ENCODE data around the gene TFEB.

TFEB gene

DNA sequence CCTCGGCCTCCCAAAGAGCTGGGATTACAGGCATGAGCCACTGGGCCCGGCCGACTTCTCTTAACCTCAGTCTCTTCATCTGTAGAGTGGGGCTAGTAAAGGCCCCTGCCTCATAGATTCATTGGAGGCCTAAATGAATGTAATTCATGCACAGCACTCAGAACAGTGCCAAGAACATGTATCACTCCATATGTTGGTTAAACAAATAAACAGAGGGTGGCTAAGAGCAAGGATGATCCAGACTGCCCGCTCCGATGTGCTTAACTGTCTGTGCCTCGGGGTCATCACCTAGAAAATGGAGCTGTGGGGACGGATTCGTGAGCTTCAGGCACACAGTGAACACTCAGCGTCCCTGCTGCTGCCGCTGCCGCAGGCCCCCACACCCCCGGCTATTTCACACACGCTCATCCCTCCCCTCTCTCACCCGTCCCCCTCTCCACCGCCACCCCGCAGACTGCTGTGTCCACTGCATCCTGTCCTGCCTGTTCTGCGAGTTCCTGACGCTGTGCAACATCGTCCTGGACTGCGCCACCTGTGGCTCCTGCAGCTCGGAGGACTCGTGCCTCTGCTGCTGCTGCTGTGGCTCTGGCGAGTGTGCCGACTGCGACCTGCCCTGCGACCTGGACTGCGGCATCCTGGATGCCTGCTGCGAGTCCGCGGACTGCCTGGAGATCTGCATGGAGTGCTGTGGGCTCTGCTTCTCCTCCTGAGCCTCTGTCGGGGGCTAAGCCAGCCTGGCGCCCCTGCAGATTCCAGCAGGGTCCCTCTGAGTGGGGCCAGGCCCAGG lies 82.3 kb downstream of the TFEB start:
- TF ChIP-seq, protein P1, sequence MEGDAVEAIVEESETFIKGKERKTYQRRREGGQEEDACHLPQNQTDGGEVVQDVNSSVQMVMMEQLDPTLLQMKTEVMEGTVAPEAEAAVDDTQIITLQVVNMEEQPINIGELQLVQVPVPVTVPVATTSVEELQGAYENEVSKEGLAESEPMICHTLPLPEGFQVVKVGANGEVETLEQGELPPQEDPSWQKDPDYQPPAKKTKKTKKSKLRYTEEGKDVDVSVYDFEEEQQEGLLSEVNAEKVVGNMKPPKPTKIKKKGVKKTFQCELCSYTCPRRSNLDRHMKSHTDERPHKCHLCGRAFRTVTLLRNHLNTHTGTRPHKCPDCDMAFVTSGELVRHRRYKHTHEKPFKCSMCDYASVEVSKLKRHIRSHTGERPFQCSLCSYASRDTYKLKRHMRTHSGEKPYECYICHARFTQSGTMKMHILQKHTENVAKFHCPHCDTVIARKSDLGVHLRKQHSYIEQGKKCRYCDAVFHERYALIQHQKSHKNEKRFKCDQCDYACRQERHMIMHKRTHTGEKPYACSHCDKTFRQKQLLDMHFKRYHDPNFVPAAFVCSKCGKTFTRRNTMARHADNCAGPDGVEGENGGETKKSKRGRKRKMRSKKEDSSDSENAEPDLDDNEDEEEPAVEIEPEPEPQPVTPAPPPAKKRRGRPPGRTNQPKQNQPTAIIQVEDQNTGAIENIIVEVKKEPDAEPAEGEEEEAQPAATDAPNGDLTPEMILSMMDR (IDR thresholded peaks at IDR 0.05) = peak; percentile 48; the same call in 1 of the 2 replicates

DNA sequence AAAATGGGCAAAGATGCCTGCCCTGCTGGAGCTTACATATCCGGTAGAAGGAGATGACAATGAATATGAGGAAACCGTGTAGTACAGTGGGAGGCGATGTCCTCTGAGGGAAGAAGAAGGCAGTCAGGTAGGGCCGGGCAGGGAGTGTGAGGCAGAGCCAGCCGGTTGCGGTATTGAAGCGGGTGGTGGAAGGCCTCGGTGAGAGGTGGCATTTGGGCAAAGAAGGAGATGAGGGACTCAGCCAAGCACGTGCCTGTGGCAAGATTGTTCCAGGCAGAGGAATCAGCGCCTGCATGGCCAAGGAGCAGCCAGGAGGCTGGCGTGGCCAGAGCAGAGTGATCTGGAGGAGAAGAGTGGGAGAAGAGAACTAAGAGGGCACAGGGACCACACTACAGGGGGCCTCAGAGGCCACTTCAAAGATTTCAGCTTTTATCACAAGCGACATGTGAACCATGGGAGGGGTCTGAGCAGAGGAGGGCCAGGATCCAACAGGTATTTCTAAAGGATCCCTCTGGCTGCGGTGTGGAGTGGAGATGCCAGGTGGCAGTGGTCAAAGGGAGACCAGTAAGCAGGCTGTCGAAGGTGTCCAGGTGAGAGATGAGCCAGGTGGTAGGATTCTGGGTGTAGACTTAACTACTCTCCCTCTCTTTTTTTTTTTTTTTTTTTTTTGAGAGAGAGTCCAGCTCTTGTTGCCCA lies 83.3 kb downstream of the TFEB start:
- TF ChIP-seq, protein P1 (IDR thresholded peaks at IDR 0.05) = no peak

DNA sequence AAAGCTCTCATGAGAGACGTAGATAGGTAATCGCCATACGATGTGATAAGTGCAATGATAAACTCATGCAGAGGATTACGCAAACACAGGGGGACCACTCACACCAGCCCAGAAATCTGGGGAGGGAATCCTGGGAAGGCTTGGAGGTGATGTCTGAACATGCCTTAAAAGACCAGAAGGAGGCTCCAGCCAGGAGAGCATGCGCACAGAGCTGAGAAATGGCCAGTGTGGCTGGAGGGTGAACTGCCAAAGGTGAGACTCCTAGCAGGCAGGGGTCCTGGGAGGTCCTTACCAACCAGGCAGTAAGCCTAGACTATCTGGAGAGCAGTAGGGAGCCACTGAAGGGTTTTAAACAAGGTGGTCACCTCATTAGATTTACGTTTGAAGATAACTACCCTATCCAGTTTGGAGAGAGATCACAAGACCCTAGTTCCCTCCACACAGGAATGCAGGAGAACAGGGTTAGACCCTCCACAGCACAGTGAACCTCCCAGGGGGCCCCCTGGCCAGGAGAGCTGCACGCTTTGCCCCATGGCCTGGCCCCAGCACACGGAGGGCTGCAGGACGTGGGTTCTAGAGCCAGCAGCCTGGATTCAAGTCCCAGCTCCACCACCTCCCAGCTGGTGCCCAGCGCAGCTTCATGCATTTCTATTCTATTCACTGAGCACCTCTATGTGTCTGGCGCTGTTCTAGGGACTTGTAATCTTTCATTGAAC lies 84.0 kb downstream of the TFEB start:
- TF ChIP-seq, protein P1 (IDR thresholded peaks at IDR 0.05) = no peak

DNA sequence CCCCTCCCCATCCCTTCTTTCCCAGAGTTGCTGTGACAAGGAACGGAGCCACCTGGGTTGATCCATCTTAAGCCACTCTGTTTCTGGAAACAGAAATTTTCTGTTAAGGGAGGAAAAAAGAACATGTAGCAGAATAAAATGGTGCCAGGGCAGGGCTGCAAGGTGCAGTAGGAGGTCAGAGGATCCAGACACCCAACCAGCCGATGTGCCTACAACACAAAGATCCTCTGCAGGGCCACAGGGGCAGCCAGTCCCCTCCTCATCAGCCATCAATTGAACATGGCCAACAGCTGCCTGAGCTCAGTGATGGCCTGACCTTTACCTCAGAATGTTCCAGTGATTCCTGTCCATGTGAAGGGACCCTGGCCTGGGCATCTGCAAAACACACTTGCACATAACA lies 85.3 kb downstream of the TFEB start:
- TF ChIP-seq, protein P1 (IDR thresholded peaks at IDR 0.05) = no peak

DNA sequence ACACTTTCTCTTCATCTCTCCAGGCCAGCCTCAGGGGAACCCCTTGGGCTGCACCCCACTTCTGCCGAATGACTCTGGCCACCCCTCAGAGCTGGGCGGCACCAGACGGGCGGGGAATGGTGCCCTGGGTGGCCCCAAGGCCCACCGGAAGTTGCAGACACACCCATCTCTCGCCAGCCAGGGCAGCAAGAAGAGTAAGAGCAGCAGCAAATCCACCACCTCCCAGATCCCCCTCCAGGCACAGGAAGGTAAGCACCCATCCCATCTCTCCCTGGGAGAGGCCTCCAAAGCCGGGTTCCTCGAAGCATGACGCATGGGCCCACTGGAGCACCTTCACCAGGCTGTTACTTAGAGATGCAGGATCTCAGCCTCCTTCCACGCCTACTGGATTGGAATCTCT lies 85.8 kb downstream of the TFEB start:
- TF ChIP-seq, protein P1 (IDR thresholded peaks at IDR 0.05) = no peak

DNA sequence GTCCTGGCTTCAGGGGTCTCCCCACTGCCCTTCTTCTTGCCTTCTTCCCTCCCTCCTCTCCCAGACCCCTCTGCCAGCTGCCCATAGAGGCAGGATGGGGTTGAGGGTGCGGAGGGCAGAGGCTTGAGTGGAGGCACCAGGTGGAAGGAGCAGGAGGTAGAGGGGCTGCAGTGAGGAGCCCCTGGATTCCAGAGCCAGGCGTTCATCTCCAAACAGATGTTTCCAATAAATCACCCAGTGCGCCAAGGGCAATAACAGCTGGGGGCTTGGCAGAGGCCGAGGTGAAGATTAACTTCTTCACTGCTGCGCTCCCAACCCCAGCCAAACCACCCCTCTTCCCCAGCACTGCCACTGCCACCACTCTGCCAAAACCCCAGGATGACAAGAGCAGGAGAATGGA lies 86.5 kb downstream of the TFEB start:
- TF ChIP-seq, protein P1 (IDR thresholded peaks at IDR 0.05) = no peak

DNA sequence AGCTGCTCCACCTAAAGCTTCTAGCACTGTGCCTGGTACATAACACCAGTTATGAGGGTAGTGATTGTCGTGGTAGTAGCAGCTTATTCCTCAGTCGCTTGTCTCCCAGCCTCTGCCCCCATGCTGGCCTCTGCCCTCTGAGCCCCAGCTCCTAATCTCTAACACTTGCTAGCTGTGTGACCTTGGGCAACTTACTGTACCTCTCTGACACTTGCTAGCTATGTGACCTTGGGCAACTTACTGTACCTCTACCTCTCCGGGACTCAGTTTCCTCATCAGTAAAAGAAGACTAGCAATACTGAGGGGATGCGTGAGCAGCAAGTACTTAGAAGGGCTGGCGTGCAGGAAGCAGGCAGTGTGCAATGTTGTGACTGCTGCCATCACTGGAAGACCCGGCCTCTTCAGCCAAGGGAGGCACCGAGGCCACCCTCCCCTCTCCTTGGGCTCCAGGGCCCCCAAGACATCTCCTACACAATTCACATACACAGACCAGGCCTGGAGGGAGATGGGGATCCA lies 87.3 kb downstream of the TFEB start:
- TF ChIP-seq, protein P1 (IDR thresholded peaks at IDR 0.05) = no peak

Measured in LNCAP (cell line).